Lower leg skin (tissue), 4 donors: ENCODE results near the gene DSP. TPM values are rescaled to one million over a fixed set of nuclear protein-coding genes. Genes with fewer than 3 reads are reported as not detected.

Experiments
- DNase-seq, 2 donors: peaks; one replicate each; pipeline ENCODE4 v3.0.0-alpha.2; 2019; ENCODE audit warnings: low spot score in 2 of 2
- H3K4me3 ChIP-seq: fragments of 200-600 bp; sonication (generic); 2 replicates; pipeline ENCODE4 v1.5.1; 2017; ENCODE audit warnings: mild to moderate bottlenecking, low read depth; ENCODE audit not compliant: poor library complexity, severe bottlenecking
- CTCF ChIP-seq, 3 donors: fragments of 450-650 bp; IDR thresholded peaks; one replicate each; pipeline ENCODE4 v1.5.1; 2016; ENCODE audit warnings: antibody characterized with exemption in 3 of 3, mild to moderate bottlenecking in 3 of 3, moderate library complexity in 2 of 3
- POLR2A ChIP-seq, 2 donors: fragments of 450-650 bp; IDR thresholded peaks; one replicate each; pipeline ENCODE4 v1.6.1; 2016 to 2017; ENCODE audit warnings: antibody characterized with exemption in 2 of 2, mild to moderate bottlenecking in 1 of 2, moderate library complexity in 1 of 2
- WGBS, 2 donors: methylation state at CpG; one replicate each; pipeline ENCODE4 v1.1.5; 2018; 5-methylcytosine and 5-hydroxymethylcytosine counted together
- intact Hi-C: fragments of 100-400 bp; cut with DNase I; formaldehyde crosslinking; loops from one replicate; pipeline ENCODE4 v1.15.0; 2023; ENCODE audit warnings: low total_unique reads
- total RNA-seq, 4 donors: library from RNA; depleted of rRNA; stranded (reverse); fragments of >200 nt; gene quantifications; one replicate each; pipeline ENCODE4 v1.1.0, GENCODE V29; 2016

The DSP gene
- total RNA-seq, 4 donors from 2014 or later: 2,143 to 2,497 (median 2,321) TPM

- no peak for DNase-seq
- TF ChIP-seq CTCF (IDR thresholded peaks at IDR 0.05) (no peak), POLR2A (IDR thresholded peaks at IDR 0.05) (no peak)
- intact Hi-C loops: no loop called here
- WGBS, 2 donors: 87% methylated on average over 5 of the region's 5 CpGs
- H3K4me3 ChIP-seq: no peak overlapping the region
Observed at GRCh38 chr6:7621761-7622160, 80.3 kb downstream of the DSP start.

GRCh38 chr6:7624796-7625710 lies 83.6 kb downstream of the DSP start:
- intact Hi-C loops: no loop called here
- 68 to 77% methylated on average over 4 of the region's 4 CpGs for WGBS, 2 donors
- DNase-seq: no peak
- no peak overlapping the region for H3K4me3 ChIP-seq
- TF ChIP-seq POLR2A (IDR thresholded peaks at IDR 0.05) (no peak), CTCF (IDR thresholded peaks at IDR 0.05) (no peak)

DNA sequence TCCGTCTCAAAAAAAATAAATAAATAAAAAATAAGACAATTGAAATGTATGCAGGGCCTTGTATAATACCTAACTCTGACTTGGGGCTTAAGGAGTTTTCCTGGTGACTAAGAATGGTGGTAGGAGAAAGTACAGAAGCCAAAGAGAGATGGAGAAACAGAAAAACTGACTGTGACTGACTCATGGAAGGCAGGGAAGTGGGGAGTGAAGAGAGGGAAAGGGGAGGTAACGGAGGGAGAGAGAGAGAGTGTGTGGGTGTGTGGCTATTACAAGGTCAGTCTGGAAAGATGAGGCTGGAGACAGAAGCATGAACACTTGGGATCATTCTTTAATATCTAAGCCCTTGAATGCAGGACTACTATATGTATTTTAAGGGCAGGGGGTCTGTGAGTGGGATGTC lies 87.0 kb downstream of the DSP start:
- TF ChIP-seq CTCF (IDR thresholded peaks at IDR 0.05): no peak
- TF ChIP-seq POLR2A (IDR thresholded peaks at IDR 0.05): no peak
- no peak overlapping the region for H3K4me3 ChIP-seq
- WGBS, 2 donors: 78 to 81% methylated on average over 2 of the region's 2 CpGs
- intact Hi-C loops: no loop called here
- no peak for DNase-seq

GRCh38 chr6:7628909-7629308 lies 87.4 kb downstream of the DSP start:
- TF ChIP-seq CTCF (IDR thresholded peaks at IDR 0.05) (no peak), POLR2A (IDR thresholded peaks at IDR 0.05) (no peak)
- no peak overlapping the region for H3K4me3 ChIP-seq
- DNase-seq: no peak
- 64 to 68% methylated on average over 11 of the region's 11 CpGs for WGBS, 2 donors
- intact Hi-C loops: no loop called here

DNA sequence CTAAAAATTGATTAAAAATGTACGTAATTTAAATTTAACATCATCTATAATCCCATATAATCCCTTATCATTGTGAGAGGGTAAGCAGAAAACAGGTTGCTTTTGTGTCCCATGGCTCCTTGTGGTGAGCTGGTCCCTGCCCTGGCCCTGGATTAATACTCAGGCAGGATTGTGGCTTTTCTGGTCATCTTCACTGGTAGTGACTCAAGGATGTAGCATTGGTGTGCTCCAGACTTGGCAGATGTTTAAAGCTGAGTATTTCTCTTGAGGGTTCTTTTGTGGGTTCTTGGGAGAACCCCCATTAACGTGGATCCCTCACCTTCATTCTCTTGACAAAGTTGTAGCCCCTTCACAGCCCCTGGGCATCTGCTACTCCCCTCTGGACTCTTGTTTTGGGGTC lies 87.8 kb downstream of the DSP start:
- no peak for DNase-seq
- intact Hi-C loops: no loop called here
- no peak overlapping the region for H3K4me3 ChIP-seq
- 42 to 43% methylated on average over 2 of the region's 2 CpGs for WGBS, 2 donors
- TF ChIP-seq POLR2A (IDR thresholded peaks at IDR 0.05): no peak
- TF ChIP-seq CTCF (IDR thresholded peaks at IDR 0.05): no peak
